ENCODE measurements around the gene PNISR.

- TF ChIP-seq CTCF (conservative IDR thresholded peaks at IDR 0.05 in 1 of 2, IDR thresholded peaks at IDR 0.05 in 1 of 2; ENCODE audit: low read depth in 1 of 2, low read length in 2 of 2) = no peak
- no peak for TF ChIP-seq EZH2 (IDR thresholded peaks at IDR 0.05; ENCODE audit: low read length, missing control alignments)
Measured at GRCh38 chr6:99393698-99394531, 31.2 kb downstream of the PNISR start, which contains the start of gene COQ3.
